GM18873 (cell line): ENCODE data around the gene SPNS1.
"Not testable (repeated sequence)": the region's sequence is repeated elsewhere in the genome, so short reads cannot be mapped to it uniquely, and the experiment has no call there.

Source experiments
- ATAC-seq: cut with Tn5 transposase; IDR thresholded peaks from one replicate; pipeline ENCODE4 v1.9.1; 2021; ENCODE audit warnings: mild to moderate bottlenecking, moderate library complexity, moderate number of reproducible peaks; ENCODE audit not compliant: unreplicated experiment, low FRiP score

The SPNS1 gene

GRCh38 chr16:28974437-28975157 lies at the start of gene SPNS1:
SPNS1 (plus strand) TSS chr16:28974778; CDS start chr16:28975152, 374 bp downstream.
- peak; percentile 67 for ATAC-seq

- peak; percentile 24 for ATAC-seq
These were observed 49.0 kb upstream of the SPNS1 start for GRCh38 chr16:28925386-28926228.

- ATAC-seq, result not testable (repeated sequence)
These were observed 48.3 kb upstream of the SPNS1 start for GRCh38 chr16:28926284-28926683.

GRCh38 chr16:28927815-28928214 lies 46.8 kb upstream of the SPNS1 start:
- ATAC-seq, result no peak

GRCh38 chr16:28930203-28930602 lies 44.4 kb upstream of the SPNS1 start:
- no peak for ATAC-seq

GRCh38 chr16:28930652-28931051 lies 43.9 kb upstream of the SPNS1 start:
- no peak for ATAC-seq

- no peak for ATAC-seq
These were observed 42.8 kb upstream of the SPNS1 start, which contains the start of gene CD19 for GRCh38 chr16:28931801-28932225. CD19 (plus strand) TSS chr16:28931971; CDS start chr16:28932001, 30 bp downstream.

GRCh38 chr16:28932339-28933141 lies 42.0 kb upstream of the SPNS1 start:
- ATAC-seq, result no peak

GRCh38 chr16:28933171-28933570 lies 41.4 kb upstream of the SPNS1 start:
- no peak for ATAC-seq

GRCh38 chr16:28935346-28935745 lies 39.2 kb upstream of the SPNS1 start:
- ATAC-seq, result no peak

- peak; percentile 59 for ATAC-seq
These were observed 38.4 kb upstream of the SPNS1 start for GRCh38 chr16:28935924-28936783.

GRCh38 chr16:28936784-28937155 lies 37.8 kb upstream of the SPNS1 start:
- no peak for ATAC-seq

GRCh38 chr16:28937222-28937876 lies 37.2 kb upstream of the SPNS1 start:
- no peak for ATAC-seq

GRCh38 chr16:28938721-28939120 lies 35.9 kb upstream of the SPNS1 start:
- ATAC-seq, result no peak

- not testable (repeated sequence) for ATAC-seq
These were observed 34.8 kb upstream of the SPNS1 start for GRCh38 chr16:28939825-28940224.

- no peak for ATAC-seq
These were observed 31.3 kb upstream of the SPNS1 start for GRCh38 chr16:28943281-28943680.

- ATAC-seq, result no peak
These were observed 27.9 kb upstream of the SPNS1 start for GRCh38 chr16:28946681-28947080.

GRCh38 chr16:28950648-28951409 lies 23.7 kb upstream of the SPNS1 start, which contains the start of gene NFATC2IP:
NFATC2IP (plus strand) TSS chr16:28950937; CDS start chr16:28951012, 75 bp downstream.
- peak; percentile 92 for ATAC-seq
